Transverse colon (tissue), 4 donors: ENCODE results near the gene XYLT1. TPM values are rescaled to one million over a fixed set of nuclear protein-coding genes. Genes with fewer than 3 reads are reported as not detected.

Experiments
- DNase-seq: peaks from one replicate; pipeline ENCODE4 v3.0.0-alpha.2; 2019
- H3K27ac ChIP-seq, 4 donors: fragments of 200-600 bp; sonication (generic); 2 replicates each; pipeline ENCODE4 v1.5.1; 2016 to 2018; ENCODE audit warnings: inconsistent platforms in 4 of 4
- H3K27me3 ChIP-seq: fragments of 200-600 bp; sonication (generic); 2 replicates; pipeline ENCODE4 v1.5.1; 2017; ENCODE audit warnings: inconsistent platforms
- H3K36me3 ChIP-seq, 4 donors: fragments of 200-600 bp; sonication (generic); 2 replicates each; pipeline ENCODE4 v1.5.1; 2017 to 2019; ENCODE audit warnings: inconsistent platforms in 4 of 4
- H3K4me1 ChIP-seq, 4 donors: fragments of 200-600 bp; sonication (generic); 2 replicates each; pipeline ENCODE4 v1.5.1; 2017 to 2020; ENCODE audit warnings: inconsistent platforms in 4 of 4
- H3K4me3 ChIP-seq, 4 donors: fragments of 200-600 bp; sonication (generic); 1 replicate in 1 of 4; 2 replicates in 3 of 4; pipeline versions ENCODE4 v1.5.1 to v1.6.1; 2017 to 2019; ENCODE audit warnings: inconsistent platforms in 4 of 4
- H3K9me3 ChIP-seq, 2 donors: fragments of 200-600 bp; sonication (generic); 2 replicates each; pipeline ENCODE4 v1.5.1; 2017 to 2019; ENCODE audit warnings: inconsistent platforms in 2 of 2
- CTCF ChIP-seq, 5 experiments: fragments of 200-600 bp in 3 of 5; fragments of 450-650 bp in 2 of 5; sonication (generic) in 3 of 5; IDR thresholded peaks; 1 replicate in 2 of 5; 2 replicates in 3 of 5; pipeline ENCODE4 v1.5.1; 2016 to 2017; ENCODE audit warnings: antibody characterized with exemption in 5 of 5, inconsistent platforms in 3 of 5, mild to moderate bottlenecking in 2 of 5, moderate library complexity in 1 of 5
- EP300 ChIP-seq: sonication (generic); formaldehyde crosslinking; IDR thresholded peaks from one replicate; pipeline ENCODE4 v1.6.1; 2017; ENCODE audit warnings: antibody characterized with exemption, low read depth
- POLR2A ChIP-seq: fragments of 450-650 bp; IDR thresholded peaks from one replicate; pipeline ENCODE4 v1.6.1; 2016; ENCODE audit warnings: antibody characterized with exemption, mild to moderate bottlenecking, moderate library complexity
- POLR2AphosphoS5 ChIP-seq, 3 donors: sonication (generic); formaldehyde crosslinking; IDR thresholded peaks; one replicate each; pipeline ENCODE4 v1.6.1; 2016; ENCODE audit warnings: antibody characterized with exemption in 3 of 3
- WGBS, 2 donors: methylation state at CpG; one replicate each; pipeline ENCODE4 v1.1.5; 2018; ENCODE audit warnings: low coverage in 1 of 2; 5-methylcytosine and 5-hydroxymethylcytosine counted together
- in situ Hi-C, 4 donors: fragments of 200-750 bp; cut with MboI; loops; one replicate each; pipeline versions ENCODE4 v1.15.0 to v1.15.1; 2017; ENCODE audit warnings: low sequenced_read_pairs in 3 of 4, low pct_ligation_motif_present in 1 of 4, low pct_unique_long_range_greater_than_20kb in 1 of 4
- intact Hi-C: fragments of 100-400 bp; cut with DNase I; formaldehyde crosslinking; loops from one replicate; pipeline ENCODE4 v1.15.1; 2023; ENCODE audit warnings: low total_unique reads
- total RNA-seq, 4 donors: library from RNA; depleted of rRNA; stranded (reverse); fragments of >200 nt; gene quantifications; one replicate each; pipeline ENCODE4 v1.1.0, GENCODE V29; 2016

XYLT1 gene
- total RNA-seq, 4 donors from 2014 or later = 22.3 to 44.6 (median 39.4) TPM

- no peaks in the 10 kb centered on the region for H3K9me3 ChIP-seq
- no peak overlapping the region for H3K4me3 ChIP-seq
- in situ Hi-C loops (no loop called here), intact Hi-C loops (no loop called here)
- no peaks in the 10 kb centered on the region for H3K36me3 ChIP-seq
- no peaks in the 10 kb centered on the region for H3K4me1 ChIP-seq
- no peak for DNase-seq
- no peak for TF ChIP-seq POLR2A
- WGBS, 2 donors = 91 to 97% methylated on average over 3 of the region's 3 CpGs
- H3K27ac ChIP-seq = no peak overlapping the region
- H3K27me3 ChIP-seq = no peaks in the 10 kb centered on the region
Measured at GRCh38 chr16:17162560-17162959, 308.2 kb downstream of the XYLT1 start.

- H3K36me3 ChIP-seq = no peaks in the 10 kb centered on the region
- in situ Hi-C loops (no loop called here), intact Hi-C loops (no loop called here)
- WGBS, 2 donors = 76 to 80% methylated on average over 4 to 17 of the region's 17 CpGs
- H3K4me1 ChIP-seq = no peaks in the 10 kb centered on the region
- H3K27me3 ChIP-seq = no peaks in the 10 kb centered on the region
- DNase-seq = no peak
- no peaks in the 10 kb centered on the region for H3K9me3 ChIP-seq
- H3K4me3 ChIP-seq = no peak overlapping the region
- no peak overlapping the region for H3K27ac ChIP-seq
- TF ChIP-seq EP300 (no peak), POLR2A (no peak), POLR2AphosphoS5 (IDR thresholded peaks at IDR 0.05) (no peak), CTCF (IDR thresholded peaks at IDR 0.05) (no peak)
Measured at GRCh38 chr16:17160920-17161431, 309.8 kb downstream of the XYLT1 start.

GRCh38 chr16:17160285-17160853 is 310.4 kb downstream of the XYLT1 start:
- H3K4me3 ChIP-seq = no peak overlapping the region
- DNase-seq = no peak
- H3K9me3 ChIP-seq = no peaks in the 10 kb centered on the region
- no peaks in the 10 kb centered on the region for H3K36me3 ChIP-seq
- no peak overlapping the region for H3K27ac ChIP-seq
- H3K4me1 ChIP-seq = no peaks in the 10 kb centered on the region
- 76 to 78% methylated on average over 5 to 18 of the region's 18 CpGs for WGBS, 2 donors
- TF ChIP-seq CTCF (IDR thresholded peaks at IDR 0.05) (no peak), EP300 (no peak), POLR2AphosphoS5 (IDR thresholded peaks at IDR 0.05) (no peak), POLR2A (no peak)
- no peaks in the 10 kb centered on the region for H3K27me3 ChIP-seq
- in situ Hi-C loops (no loop called here), intact Hi-C loops (no loop called here)

GRCh38 chr16:17159617-17160016 is 311.1 kb downstream of the XYLT1 start:
- intact Hi-C loops = no loop called here

More at GRCh38 chr16:17159617-17160016, 311.1 kb downstream of the XYLT1 start:
- TF ChIP-seq POLR2A = no peak
- TF ChIP-seq EP300 = no peak
- no peak for TF ChIP-seq POLR2AphosphoS5 (IDR thresholded peaks at IDR 0.05)
- TF ChIP-seq CTCF (IDR thresholded peaks at IDR 0.05) = no peak
- Histone ChIP-seq H3K9me3 (no peaks in the 10 kb centered on the region), H3K36me3 (no peaks in the 10 kb centered on the region), H3K4me3 (no peak overlapping the region), H3K27ac (no peak overlapping the region), H3K4me1 (no peaks in the 10 kb centered on the region), H3K27me3 (no peaks in the 10 kb centered on the region)
- in situ Hi-C loops = no loop called here
- 82 to 85% methylated on average over 7 to 12 of the region's 12 CpGs for WGBS, 2 donors
- DNase-seq = no peak
